Measurements from ENCODE around the gene ZFYVE28.
A peak's percentile ranks its signal among the peaks of the same experiment; 100 is the strongest.

The ZFYVE28 gene

GRCh38 chr4:2332201-2332975 lies 86.1 kb downstream of the ZFYVE28 start:
- peak; percentile 34 for DNase-seq (ENCODE audit: low spot score)

GRCh38 chr4:2331519-2332200 lies 86.8 kb downstream of the ZFYVE28 start:
- no peak for DNase-seq (ENCODE audit: low spot score)

- no peak for DNase-seq (ENCODE audit: low spot score)
Measured at GRCh38 chr4:2331043-2331420, 87.4 kb downstream of the ZFYVE28 start.

- DNase-seq (ENCODE audit: low spot score) = peak; percentile 26
Measured at GRCh38 chr4:2330091-2331042, 88.1 kb downstream of the ZFYVE28 start.

- DNase-seq (ENCODE audit: low spot score) = no peak
Measured at GRCh38 chr4:2327579-2327978, 90.9 kb downstream of the ZFYVE28 start.

- no peak for DNase-seq (ENCODE audit: low spot score)
Measured at GRCh38 chr4:2324891-2325290, 93.6 kb downstream of the ZFYVE28 start.

GRCh38 chr4:2322841-2323240 lies 95.6 kb downstream of the ZFYVE28 start:
- DNase-seq (ENCODE audit: low spot score) = no peak

GRCh38 chr4:2322227-2322626 lies 96.2 kb downstream of the ZFYVE28 start:
- no peak for DNase-seq (ENCODE audit: low spot score)

GRCh38 chr4:2321279-2322196 lies 96.9 kb downstream of the ZFYVE28 start:
- DNase-seq (ENCODE audit: low spot score) = no peak

GRCh38 chr4:2320746-2321145 lies 97.7 kb downstream of the ZFYVE28 start:
- no peak for DNase-seq (ENCODE audit: low spot score)

- DNase-seq (ENCODE audit: low spot score) = no peak
Measured at GRCh38 chr4:2320152-2320551, 98.3 kb downstream of the ZFYVE28 start.

- no peak for DNase-seq (ENCODE audit: low spot score)
Measured at GRCh38 chr4:2318885-2319284, 99.6 kb downstream of the ZFYVE28 start.

GRCh38 chr4:2318476-2318875 lies 100.0 kb downstream of the ZFYVE28 start:
- DNase-seq (ENCODE audit: low spot score) = no peak

- DNase-seq (ENCODE audit: low spot score) = no peak
Measured at GRCh38 chr4:2313366-2313765, 105.1 kb downstream of the ZFYVE28 start.

GRCh38 chr4:2306773-2307410 lies 111.6 kb downstream of the ZFYVE28 start:
- DNase-seq (ENCODE audit: low spot score) = no peak

GRCh38 chr4:2305766-2306501 lies 112.5 kb downstream of the ZFYVE28 start:
- DNase-seq (ENCODE audit: low spot score) = no peak

- peak; percentile 24 for DNase-seq (ENCODE audit: low spot score)
Measured at GRCh38 chr4:2304877-2305561, 113.4 kb downstream of the ZFYVE28 start.

- DNase-seq (ENCODE audit: low spot score) = peak; percentile 27
Measured at GRCh38 chr4:2304321-2304876, 114.0 kb downstream of the ZFYVE28 start.

GRCh38 chr4:2303686-2304320 lies 114.6 kb downstream of the ZFYVE28 start:
- peak; percentile 29 for DNase-seq (ENCODE audit: low spot score)
